HCT116 (cell line): ENCODE data around the gene TMEM235.

Experiments
- EZH2phosphoT487 ChIP-seq: fragments of 200-600 bp; IDR thresholded peaks from 2 replicates; pipeline ENCODE4 v1.6.1; 2018; ENCODE audit warnings: antibody characterized with exemption, borderline replicate concordance
- POLR2A ChIP-seq: IDR thresholded peaks from 2 replicates; pipeline ENCODE4 v1.7.0; 2011; ENCODE audit warnings: borderline replicate concordance; ENCODE audit not compliant: insufficient read depth, insufficient read length; ENCODE audit errors: extremely low read depth
- POLR2AphosphoS5 ChIP-seq: IDR thresholded peaks from 2 replicates; pipeline ENCODE4 v1.6.1; 2011; ENCODE audit warnings: mild to moderate bottlenecking, low read depth, low read length, moderate library complexity
- TF ChIP-seq, protein P1 (sequence below), 3 experiments: fragments of 200-600 bp in 1 of 3; sonication (generic) in 1 of 3; IDR thresholded peaks in 2 of 3; conservative IDR thresholded peaks in 1 of 3; 2 replicates each; pipeline ENCODE4 v1.5.1; 2012 to 2017; ENCODE audit warnings: low read depth in 2 of 3, low read length in 2 of 3, antibody characterized with exemption in 1 of 3, borderline replicate concordance in 1 of 3, control low read depth in 1 of 3, mild to moderate bottlenecking in 1 of 3, mixed read lengths in 1 of 3, mixed run types in 1 of 3, moderate library complexity in 1 of 3; ENCODE audit not compliant: insufficient read depth in 1 of 3

GRCh38 chr17:78233678-78234077 lies 2.2 kb downstream of the TMEM235 start:
- TF ChIP-seq POLR2A (no peak), EZH2phosphoT487 (no peak), POLR2AphosphoS5 (no peak)
- TF ChIP-seq, protein P1, sequence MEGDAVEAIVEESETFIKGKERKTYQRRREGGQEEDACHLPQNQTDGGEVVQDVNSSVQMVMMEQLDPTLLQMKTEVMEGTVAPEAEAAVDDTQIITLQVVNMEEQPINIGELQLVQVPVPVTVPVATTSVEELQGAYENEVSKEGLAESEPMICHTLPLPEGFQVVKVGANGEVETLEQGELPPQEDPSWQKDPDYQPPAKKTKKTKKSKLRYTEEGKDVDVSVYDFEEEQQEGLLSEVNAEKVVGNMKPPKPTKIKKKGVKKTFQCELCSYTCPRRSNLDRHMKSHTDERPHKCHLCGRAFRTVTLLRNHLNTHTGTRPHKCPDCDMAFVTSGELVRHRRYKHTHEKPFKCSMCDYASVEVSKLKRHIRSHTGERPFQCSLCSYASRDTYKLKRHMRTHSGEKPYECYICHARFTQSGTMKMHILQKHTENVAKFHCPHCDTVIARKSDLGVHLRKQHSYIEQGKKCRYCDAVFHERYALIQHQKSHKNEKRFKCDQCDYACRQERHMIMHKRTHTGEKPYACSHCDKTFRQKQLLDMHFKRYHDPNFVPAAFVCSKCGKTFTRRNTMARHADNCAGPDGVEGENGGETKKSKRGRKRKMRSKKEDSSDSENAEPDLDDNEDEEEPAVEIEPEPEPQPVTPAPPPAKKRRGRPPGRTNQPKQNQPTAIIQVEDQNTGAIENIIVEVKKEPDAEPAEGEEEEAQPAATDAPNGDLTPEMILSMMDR (IDR thresholded peaks at IDR 0.05 in 2 of 3, conservative IDR thresholded peaks at IDR 0.05 in 1 of 3; ENCODE audit: borderline replicate concordance in 1 of 3, insufficient read depth in 1 of 3, low read depth in 2 of 3, low read length in 2 of 3) = no peak
